Calu3 (cell line): ENCODE results near the gene PRMT2. TPM values are rescaled to one million over a fixed set of nuclear protein-coding genes. Genes with fewer than 3 reads are reported as not detected.

Source experiments
- BruUV-seq: library from RNA; stranded (reverse); fragments of 400-500 nt; replicated peaks from 2 replicates; lab custom pipeline; 2021; lab: Mats Ljungman, UMichigan
- CTCF ChIA-PET: fragments of 300-600 bp; sonication (Branson Sonifier 250); formaldehyde crosslinking; loops from one replicate; lab custom pipeline; 2022; ENCODE audit warnings: antibody characterized with exemption; lab: Charles Lee
- DNase-seq: peaks from one replicate; pipeline ENCODE4 v3.0.0; 2022
- H3K27ac Mint-ChIP-seq: one replicate; pipeline ENCODE4 v1.8.0; 2022; ENCODE audit warnings: mixed read lengths; ENCODE audit not compliant: unreplicated experiment
- H3K27me3 Mint-ChIP-seq: one replicate; pipeline ENCODE4 v1.8.0; 2022; ENCODE audit warnings: mixed read lengths; ENCODE audit not compliant: unreplicated experiment
- H3K36me3 Mint-ChIP-seq: one replicate; pipeline ENCODE4 v1.8.0; 2022; ENCODE audit warnings: mild to moderate bottlenecking, moderate library complexity, mixed read lengths; ENCODE audit not compliant: insufficient read depth, unreplicated experiment
- H3K4me1 Mint-ChIP-seq: one replicate; pipeline ENCODE4 v1.8.0; 2022; ENCODE audit warnings: mild to moderate bottlenecking, low read depth, mixed read lengths; ENCODE audit not compliant: unreplicated experiment
- H3K4me3 Mint-ChIP-seq: one replicate; pipeline ENCODE4 v1.8.0; 2022; ENCODE audit warnings: mild to moderate bottlenecking, low read depth, moderate library complexity, mixed read lengths; ENCODE audit not compliant: unreplicated experiment
- H3K9me3 Mint-ChIP-seq: one replicate; pipeline ENCODE4 v1.8.0; 2022; ENCODE audit warnings: low read depth, mixed read lengths; ENCODE audit not compliant: unreplicated experiment
- intact Hi-C: fragments of 100-400 bp; cut with micrococcal nuclease; formaldehyde crosslinking; loops from one replicate; pipeline ENCODE4 v1.10.0; 2022; ENCODE audit not compliant: unreplicated experiment
- total RNA-seq: library from RNA; stranded (reverse); gene quantifications from 2 replicates; pipeline ENCODE4 v1.2.3, GENCODE V29; 2022
- TF ChIP-seq, protein P1 (sequence below): fragments of 200-600 bp; IDR thresholded peaks from one replicate; pipeline ENCODE4 v1.8.0; 2022; ENCODE audit warnings: antibody characterized with exemption; ENCODE audit not compliant: unreplicated experiment

Gene PRMT2
- total RNA-seq, 1 experiment from 2014 or later: 59.4 TPM

DNA sequence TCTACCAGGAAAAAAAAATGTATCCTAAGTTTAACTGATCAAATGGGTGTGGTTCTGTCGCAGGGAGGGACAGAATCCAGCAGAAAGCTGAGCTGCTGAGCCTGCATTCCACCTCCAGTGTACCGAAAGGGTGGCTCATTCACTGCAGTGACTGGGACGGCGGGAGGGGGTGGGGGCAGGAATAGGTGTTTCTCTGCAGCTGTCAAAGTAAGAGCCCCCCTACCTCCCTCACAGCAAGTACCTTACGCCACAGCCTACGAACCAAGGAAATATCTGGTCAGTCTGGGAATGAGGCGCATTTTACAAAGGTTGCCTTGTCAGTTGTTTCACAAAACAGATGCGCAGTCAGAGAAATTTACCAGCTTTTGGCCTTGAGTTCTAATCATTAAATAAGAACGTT lies 32.2 kb upstream of the PRMT2 start:
- peaks cover 6% of the 10 kb centered on the region for H3K4me1 Mint-ChIP-seq

DNA sequence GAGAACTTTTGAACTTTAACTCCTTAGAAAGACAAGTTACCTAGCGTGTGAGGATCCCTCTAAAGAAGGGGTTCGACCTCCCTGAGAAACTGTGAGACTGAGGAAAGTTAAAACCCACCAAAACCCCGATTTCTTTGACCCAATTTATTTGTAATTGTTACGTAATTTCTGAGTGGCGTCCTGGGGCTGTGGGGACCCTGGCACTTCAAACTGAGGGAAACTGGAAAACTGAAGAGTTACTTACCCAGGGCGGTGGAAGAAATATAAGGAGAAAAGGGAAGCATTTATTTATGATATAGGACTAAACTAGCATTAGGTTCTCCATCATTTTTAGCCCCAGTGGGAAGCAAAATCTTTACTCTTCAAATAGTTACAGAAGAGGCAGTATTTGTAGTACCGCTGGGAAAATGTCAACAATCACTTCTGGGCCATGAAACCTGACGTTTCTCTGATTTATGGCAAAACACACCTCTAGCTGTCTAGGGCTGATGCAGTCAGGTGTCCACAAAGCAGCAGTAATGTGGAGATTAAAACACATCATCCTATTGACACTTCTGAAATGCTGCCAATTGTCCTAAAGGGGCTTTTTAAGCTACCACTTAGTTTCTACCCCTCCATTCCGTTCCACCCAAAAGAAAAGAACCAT lies 31.0 kb upstream of the PRMT2 start:
- intact Hi-C loops: no loop called here

More for the DNA sequence above, 32.2 kb upstream of the PRMT2 start:
- Mint-ChIP-seq H3K27ac (no peak overlapping the region), H3K9me3 (no peaks in the 10 kb centered on the region), H3K4me3 (no peak overlapping the region), H3K36me3 (no peaks in the 10 kb centered on the region), H3K27me3 (no peaks in the 10 kb centered on the region)
- TF ChIP-seq, protein P1, sequence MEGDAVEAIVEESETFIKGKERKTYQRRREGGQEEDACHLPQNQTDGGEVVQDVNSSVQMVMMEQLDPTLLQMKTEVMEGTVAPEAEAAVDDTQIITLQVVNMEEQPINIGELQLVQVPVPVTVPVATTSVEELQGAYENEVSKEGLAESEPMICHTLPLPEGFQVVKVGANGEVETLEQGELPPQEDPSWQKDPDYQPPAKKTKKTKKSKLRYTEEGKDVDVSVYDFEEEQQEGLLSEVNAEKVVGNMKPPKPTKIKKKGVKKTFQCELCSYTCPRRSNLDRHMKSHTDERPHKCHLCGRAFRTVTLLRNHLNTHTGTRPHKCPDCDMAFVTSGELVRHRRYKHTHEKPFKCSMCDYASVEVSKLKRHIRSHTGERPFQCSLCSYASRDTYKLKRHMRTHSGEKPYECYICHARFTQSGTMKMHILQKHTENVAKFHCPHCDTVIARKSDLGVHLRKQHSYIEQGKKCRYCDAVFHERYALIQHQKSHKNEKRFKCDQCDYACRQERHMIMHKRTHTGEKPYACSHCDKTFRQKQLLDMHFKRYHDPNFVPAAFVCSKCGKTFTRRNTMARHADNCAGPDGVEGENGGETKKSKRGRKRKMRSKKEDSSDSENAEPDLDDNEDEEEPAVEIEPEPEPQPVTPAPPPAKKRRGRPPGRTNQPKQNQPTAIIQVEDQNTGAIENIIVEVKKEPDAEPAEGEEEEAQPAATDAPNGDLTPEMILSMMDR: no peak
- DNase-seq: peak; percentile 19
- CTCF ChIA-PET: interaction anchor here (0.6 kb wide), 1 partner anchor 42 kb away, joined by 3 read pairs; no protein-coding TSS in a partner anchor
- intact Hi-C loops: no loop called here
- no TSS peak for BruUV-seq

DNA sequence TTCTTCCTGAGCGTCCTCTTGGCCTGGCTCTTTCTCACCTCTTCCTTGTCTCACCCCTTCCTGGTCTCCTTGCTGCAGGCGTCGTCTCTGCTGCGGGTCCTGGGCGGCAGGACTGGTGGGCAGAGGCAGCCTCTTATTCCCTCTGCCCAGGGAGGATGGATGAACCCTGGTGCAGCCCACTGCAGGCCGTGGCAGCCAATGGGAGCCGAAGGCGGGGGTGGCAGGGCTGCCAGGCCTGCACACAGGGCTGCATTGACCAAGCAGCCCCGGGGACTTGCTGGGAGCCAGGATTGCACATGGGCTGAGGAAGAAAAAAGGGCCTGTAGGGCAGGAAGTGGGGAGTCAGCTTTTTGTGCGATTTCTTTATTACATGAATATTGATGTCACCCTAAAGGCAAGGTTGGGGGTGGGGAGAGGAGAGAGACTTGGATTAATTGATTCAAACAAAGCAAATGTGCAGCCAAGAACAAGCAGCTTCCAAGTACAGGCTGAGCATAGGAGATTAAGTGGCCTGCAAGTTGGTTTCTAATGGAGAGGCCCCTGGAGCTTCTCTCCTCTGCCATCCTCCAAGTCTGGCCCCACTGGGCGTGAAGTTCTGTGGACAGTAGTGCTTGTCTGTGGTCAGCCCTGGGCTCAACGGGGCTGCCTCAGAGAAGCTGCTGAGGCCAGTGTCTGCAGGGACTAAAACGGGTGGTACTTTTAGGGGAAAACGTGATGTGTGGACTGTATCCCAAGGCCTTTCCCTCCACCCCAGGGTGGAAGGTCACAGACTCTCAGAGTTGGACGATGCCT lies 30.3 kb upstream of the PRMT2 start, which contains the start of gene S100B:
TSS of gene S100B (minus strand) at position 108 of the 792 bp plus-strand sequence. CDS start 2,667 bp downstream, outside the sequence.
- Mint-ChIP-seq H3K27me3 (no peaks in the 10 kb centered on the region), H3K36me3 (no peaks in the 10 kb centered on the region), H3K9me3 (no peaks in the 10 kb centered on the region), H3K27ac (no peak within 1 kb of the TSS), H3K4me3 (no peak within 1 kb of the TSS), H3K4me1 (peaks cover 6% of the 10 kb centered on the region)
- TF ChIP-seq, protein P1: no peak
- no peak for DNase-seq
- intact Hi-C loops: no loop called here
- CTCF ChIA-PET: no interaction called here
- BruUV-seq: no TSS peak

More for the DNA sequence above, 31.0 kb upstream of the PRMT2 start:
- TF ChIP-seq, protein P1: no peak
- H3K27me3 Mint-ChIP-seq: no peaks in the 10 kb centered on the region
- H3K4me1 Mint-ChIP-seq: peaks cover 6% of the 10 kb centered on the region
- no peaks in the 10 kb centered on the region for H3K36me3 Mint-ChIP-seq
- H3K27ac Mint-ChIP-seq: no peak overlapping the region
- H3K4me3 Mint-ChIP-seq: no peak overlapping the region
- CTCF ChIA-PET: no interaction called here
- no peaks in the 10 kb centered on the region for H3K9me3 Mint-ChIP-seq
- DNase-seq: no peak
- no TSS peak for BruUV-seq

DNA sequence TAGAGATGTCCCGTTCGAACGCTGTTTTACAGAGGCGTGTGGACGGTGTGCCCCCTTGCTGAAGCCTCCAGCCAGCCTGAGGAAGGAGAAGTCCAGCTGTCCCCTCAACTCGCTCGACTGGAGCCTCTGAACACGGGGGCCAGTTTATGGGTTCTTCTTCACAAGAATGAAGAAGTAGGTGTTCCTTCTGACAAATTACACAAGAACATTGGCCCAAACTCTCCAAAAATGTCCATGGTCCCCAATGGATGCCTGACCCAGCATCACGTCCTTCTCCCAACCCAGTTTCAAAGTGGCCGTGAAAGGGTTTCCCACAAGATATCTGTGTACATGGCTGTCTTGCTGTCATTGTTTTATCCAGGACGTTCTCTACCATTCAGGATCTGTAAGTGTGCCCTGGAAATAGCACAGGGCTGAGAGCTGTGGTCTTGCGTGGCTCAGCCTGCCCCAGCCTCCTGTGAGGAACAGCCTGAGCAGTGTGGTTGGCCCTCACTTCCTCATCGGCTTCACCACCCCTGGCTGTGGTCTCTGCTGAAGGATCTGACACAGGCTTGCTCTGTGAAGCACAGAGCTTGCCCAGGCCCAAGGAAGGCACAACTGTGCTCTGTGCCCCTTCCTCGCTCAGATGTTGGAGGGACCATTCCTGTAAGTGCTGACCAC lies 29.6 kb upstream of the PRMT2 start:
- Mint-ChIP-seq H3K9me3 (no peaks in the 10 kb centered on the region), H3K27me3 (no peaks in the 10 kb centered on the region), H3K4me1 (peaks cover 6% of the 10 kb centered on the region), H3K4me3 (no peak overlapping the region), H3K36me3 (no peaks in the 10 kb centered on the region), H3K27ac (no peak overlapping the region)
- TF ChIP-seq, protein P1: no peak
- no TSS peak for BruUV-seq
- DNase-seq: no peak
- intact Hi-C loops: no loop called here
- CTCF ChIA-PET: no interaction called here
